Activated T-cell treated with anti-CD3 and anti-CD28 coated beads, Interleukin-2, amount 50 U/mL, for 72 hours (primary cell): ENCODE results near the gene CDH12. TPM values are rescaled to one million over a fixed set of nuclear protein-coding genes. Genes with fewer than 3 reads are reported as not detected.
"Not testable (repeated sequence)": the region's sequence is repeated elsewhere in the genome, so short reads cannot be mapped to it uniquely, and the experiment has no call there.

Experiments used
- ATAC-seq, 2 donors: fragments of 150-1000 bp; cut with Tn5 transposase; replicated peaks in 1 of 2; 2 replicates each; pipeline ENCODE4 v1.10.0; 2021; ENCODE audit warnings: moderate library complexity in 2 of 2, mild to moderate bottlenecking in 1 of 2
- DNase-seq, 2 donors: peaks; one replicate each; pipeline ENCODE4 v3.0.0; 2021 to 2022; ENCODE audit warnings: mixed read lengths in 1 of 2
- H3K27ac Mint-ChIP-seq: one replicate; pipeline ENCODE4 v1.8.0; 2022; ENCODE audit warnings: mild to moderate bottlenecking, moderate library complexity, mixed read lengths
- H3K27me3 Mint-ChIP-seq: one replicate; pipeline ENCODE4 v1.8.0; 2022; ENCODE audit warnings: low read depth, mixed read lengths
- H3K36me3 Mint-ChIP-seq, 2 donors: one replicate each; pipeline ENCODE4 v1.8.0; 2022; ENCODE audit warnings: mixed read lengths in 2 of 2, mild to moderate bottlenecking in 1 of 2; ENCODE audit not compliant: insufficient read depth in 2 of 2
- H3K4me1 Mint-ChIP-seq: one replicate; pipeline ENCODE4 v1.8.0; 2022; ENCODE audit warnings: low read depth, mixed read lengths
- H3K4me3 Mint-ChIP-seq, 2 donors: one replicate each; pipeline ENCODE4 v1.8.0; 2022; ENCODE audit warnings: mild to moderate bottlenecking in 2 of 2, mixed read lengths in 2 of 2, moderate library complexity in 2 of 2
- H3K9me3 Mint-ChIP-seq, 2 donors: one replicate each; pipeline ENCODE4 v1.8.0; 2022; ENCODE audit warnings: mixed read lengths in 2 of 2
- total RNA-seq, 2 donors: library from RNA; stranded (reverse); gene quantifications; one replicate each; pipeline ENCODE4 v1.2.3, GENCODE V29; 2022

The CDH12 gene
- total RNA-seq, 2 donors from 2014 or later = not detected

DNA sequence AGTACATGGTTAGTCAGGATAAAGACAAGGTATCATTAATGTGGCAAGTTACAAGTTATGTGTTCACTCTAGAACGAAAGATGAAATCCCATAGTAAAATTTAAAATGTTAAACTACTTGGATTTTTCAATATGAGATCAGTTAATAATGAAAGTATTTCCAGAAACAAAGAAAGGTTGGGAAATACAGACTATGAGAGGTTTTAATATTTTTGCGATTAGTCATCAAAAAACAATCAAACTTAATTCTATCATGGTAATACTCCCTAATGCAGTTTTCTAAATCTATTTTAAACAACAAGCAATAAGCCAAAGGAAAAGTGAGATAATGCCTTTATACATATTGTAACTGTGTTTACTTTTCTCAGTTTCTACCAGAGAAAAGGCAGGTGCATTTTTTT lies 10.6 kb downstream of the CDH12 start:
- peaks cover 13 to 23% of the 10 kb centered on the region in 2 donors for H3K9me3 Mint-ChIP-seq
- ATAC-seq (no peak), DNase-seq (no peak)
- no peak overlapping the region for H3K27ac Mint-ChIP-seq
- H3K4me3 Mint-ChIP-seq = no peak overlapping the region
- peaks cover 1 to 3% of the 10 kb centered on the region in 2 donors for H3K36me3 Mint-ChIP-seq
- no peaks in the 10 kb centered on the region for H3K27me3 Mint-ChIP-seq
- H3K4me1 Mint-ChIP-seq = no peaks in the 10 kb centered on the region

DNA sequence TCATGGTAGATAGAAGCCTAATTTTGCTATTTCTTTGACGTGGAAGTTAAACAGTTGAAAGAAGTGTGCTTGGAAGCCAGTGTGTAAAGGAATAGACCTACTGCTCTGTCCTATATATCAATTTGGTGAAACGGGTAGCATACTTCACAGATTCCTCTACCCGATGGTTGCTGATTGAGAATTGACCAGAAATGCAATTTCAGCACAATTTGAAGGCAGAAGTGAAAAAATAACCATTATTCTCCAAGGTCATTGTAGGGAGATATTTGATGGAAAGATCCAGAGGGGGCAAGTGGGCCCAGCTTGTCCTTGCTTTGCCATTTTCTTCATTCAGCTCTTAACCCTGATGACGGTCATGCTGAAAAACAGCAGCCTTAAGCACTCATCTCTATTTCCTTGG lies 15.3 kb downstream of the CDH12 start:
- Mint-ChIP-seq H3K27ac (no peak overlapping the region), H3K4me1 (no peaks in the 10 kb centered on the region), H3K9me3 (peaks cover 9 to 13% of the 10 kb centered on the region in 2 donors), H3K4me3 (no peak overlapping the region), H3K36me3 (peaks cover 1 to 2% of the 10 kb centered on the region in 2 donors), H3K27me3 (no peaks in the 10 kb centered on the region)
- DNase-seq (no peak), ATAC-seq (no peak)

DNA sequence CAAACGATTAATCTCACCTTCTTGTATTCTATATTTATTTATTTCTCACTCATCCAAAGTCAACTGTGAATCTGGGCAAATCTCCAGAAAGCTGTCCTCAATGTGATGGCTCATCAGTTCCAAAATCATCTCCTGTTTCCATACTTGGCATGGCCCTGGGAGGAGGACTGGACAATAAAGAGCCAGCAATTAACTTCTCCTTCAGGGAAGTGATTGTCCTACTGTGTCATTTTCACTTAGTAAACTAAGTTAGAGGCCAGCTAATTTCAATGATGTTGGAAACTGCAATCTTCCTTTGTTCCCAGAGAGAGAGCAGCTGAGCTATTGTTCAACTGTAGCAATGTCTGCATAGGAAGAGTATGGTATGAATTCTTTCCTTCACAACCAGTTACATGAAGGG lies 17.5 kb downstream of the CDH12 start:
- no peaks in the 10 kb centered on the region for H3K27me3 Mint-ChIP-seq
- no peaks in the 10 kb centered on the region for H3K4me1 Mint-ChIP-seq
- H3K27ac Mint-ChIP-seq = no peak overlapping the region
- peaks cover 2 to 7% of the 10 kb centered on the region in 2 donors for H3K9me3 Mint-ChIP-seq
- no peak for DNase-seq
- ATAC-seq = no peak
- H3K36me3 Mint-ChIP-seq = peaks cover under 1 to 1% of the 10 kb centered on the region in 2 donors
- no peak overlapping the region for H3K4me3 Mint-ChIP-seq

DNA sequence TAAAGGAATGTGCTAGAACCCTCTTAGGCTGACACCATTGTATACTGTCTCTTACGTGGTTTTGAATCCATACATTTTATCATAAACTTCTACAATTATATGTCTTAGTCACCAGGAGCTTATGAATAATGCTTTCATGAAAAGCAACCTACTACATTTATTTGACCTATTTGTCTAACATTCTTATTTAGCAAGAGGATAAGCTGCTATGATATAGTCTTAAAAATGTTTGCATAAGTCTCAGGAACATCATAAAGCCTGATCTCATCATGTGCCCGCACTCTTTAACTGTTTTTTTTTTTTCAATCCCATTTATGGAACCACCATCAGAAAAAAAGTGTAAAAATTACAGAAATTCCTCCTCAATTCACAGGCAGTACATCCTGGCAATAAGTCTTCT lies 59.7 kb downstream of the CDH12 start:
- H3K27me3 Mint-ChIP-seq = no peaks in the 10 kb centered on the region

DNA sequence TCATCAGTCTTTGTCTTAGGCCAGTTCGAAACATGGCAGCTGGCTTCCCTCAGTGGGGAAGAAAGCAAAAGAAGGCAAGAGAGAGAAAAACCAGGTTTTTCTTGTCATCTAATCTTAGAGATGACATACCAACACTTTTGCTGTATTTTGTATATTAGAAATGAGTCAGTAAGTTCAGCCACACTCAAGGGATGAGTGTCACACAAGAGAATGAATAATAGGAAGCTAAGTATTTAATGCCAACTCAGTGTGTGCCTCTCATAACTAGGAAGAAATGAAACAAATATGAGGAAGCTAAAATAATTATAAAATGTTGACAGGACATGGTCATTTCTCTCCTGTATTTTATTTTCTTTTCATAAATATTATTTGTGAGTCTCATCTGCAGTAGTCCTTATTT lies 65.3 kb downstream of the CDH12 start:
- DNase-seq = no peak
- no peaks in the 10 kb centered on the region for H3K36me3 Mint-ChIP-seq
- no peaks in the 10 kb centered on the region for H3K27me3 Mint-ChIP-seq
- H3K4me1 Mint-ChIP-seq = no peaks in the 10 kb centered on the region
- peaks cover 4 to 8% of the 10 kb centered on the region in 2 donors for H3K9me3 Mint-ChIP-seq
- ATAC-seq = no peak
- no peak overlapping the region for H3K4me3 Mint-ChIP-seq
- no peak overlapping the region for H3K27ac Mint-ChIP-seq

More for the DNA sequence above, 59.7 kb downstream of the CDH12 start:
- Mint-ChIP-seq H3K4me3 (no peak overlapping the region), H3K4me1 (no peaks in the 10 kb centered on the region), H3K9me3 (peaks cover 8% of the 10 kb centered on the region in 2 donors), H3K36me3 (no peaks in the 10 kb centered on the region), H3K27ac (no peak overlapping the region)
- no peak for ATAC-seq
- no peak for DNase-seq

DNA sequence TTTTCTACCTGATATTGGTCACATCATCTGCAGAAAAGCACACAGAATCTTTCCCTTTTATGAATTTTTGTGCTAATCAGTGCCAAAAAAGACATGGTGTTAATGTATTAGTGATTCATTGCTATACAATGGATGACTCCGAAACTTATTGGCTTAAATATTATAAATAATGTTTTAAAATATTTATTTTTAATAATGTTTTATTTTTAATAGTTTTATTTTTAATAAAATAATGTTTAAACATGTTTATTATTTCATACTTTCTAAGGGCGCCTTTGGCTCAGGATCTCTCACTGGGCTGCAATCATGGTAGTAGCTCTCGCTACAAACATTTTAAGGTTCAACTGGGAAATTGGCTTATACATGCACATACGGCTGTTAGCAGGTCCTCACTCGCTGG lies 65.7 kb downstream of the CDH12 start:
- DNase-seq (no peak), ATAC-seq (no peak)
- Mint-ChIP-seq H3K4me3 (no peak overlapping the region), H3K27me3 (no peaks in the 10 kb centered on the region), H3K27ac (no peak overlapping the region), H3K9me3 (peaks cover 4 to 8% of the 10 kb centered on the region in 2 donors), H3K36me3 (no peaks in the 10 kb centered on the region), H3K4me1 (no peaks in the 10 kb centered on the region)

DNA sequence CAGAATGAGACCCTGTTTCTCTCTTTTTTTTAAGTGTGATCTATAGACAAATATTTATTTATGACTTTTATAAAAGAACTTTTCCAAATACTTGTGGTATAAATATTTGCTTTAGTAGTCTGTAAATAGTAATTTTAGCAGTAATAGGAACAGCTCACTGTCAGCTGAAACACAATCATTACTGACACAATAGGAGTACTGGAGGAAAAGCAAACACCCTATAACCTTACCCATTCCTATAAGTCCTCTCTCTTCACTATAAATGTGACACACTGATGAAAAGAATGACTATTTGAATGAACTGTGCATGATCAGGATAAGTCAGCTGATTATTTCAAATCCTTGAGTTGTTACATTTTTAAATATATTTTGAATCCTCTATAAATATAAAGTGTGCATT lies 72.4 kb downstream of the CDH12 start:
- Mint-ChIP-seq H3K36me3 (no peaks in the 10 kb centered on the region), H3K4me1 (no peaks in the 10 kb centered on the region), H3K4me3 (no peak overlapping the region), H3K9me3 (peaks cover 6 to 11% of the 10 kb centered on the region in 2 donors), H3K27me3 (no peaks in the 10 kb centered on the region), H3K27ac (no peak overlapping the region)
- DNase-seq = no peak
- no peak for ATAC-seq

DNA sequence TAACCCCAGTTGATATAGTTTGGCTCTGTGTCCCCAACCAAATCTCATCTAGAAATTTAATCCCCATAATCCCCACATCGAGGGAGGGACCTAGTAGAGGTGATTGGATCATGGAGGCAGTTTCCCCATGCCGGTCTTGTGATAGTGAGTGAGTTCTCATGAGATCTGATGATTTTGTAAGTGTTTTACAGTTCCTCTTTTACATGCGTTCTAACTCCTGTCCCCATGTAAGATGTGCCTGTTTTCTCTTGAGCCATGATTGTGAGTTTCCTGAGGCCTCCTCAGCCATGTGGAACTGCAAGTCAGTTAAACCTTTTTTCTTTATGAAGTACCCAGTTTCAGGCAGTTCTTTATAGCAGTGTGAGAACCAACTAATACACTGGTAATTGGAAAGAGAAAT lies 73.6 kb downstream of the CDH12 start:
- no peak for DNase-seq
- no peak for ATAC-seq
- Mint-ChIP-seq H3K36me3 (no peaks in the 10 kb centered on the region), H3K4me1 (no peaks in the 10 kb centered on the region), H3K9me3 (peaks cover 8 to 11% of the 10 kb centered on the region in 2 donors), H3K27ac (no peak overlapping the region), H3K27me3 (no peaks in the 10 kb centered on the region), H3K4me3 (no peak overlapping the region)

DNA sequence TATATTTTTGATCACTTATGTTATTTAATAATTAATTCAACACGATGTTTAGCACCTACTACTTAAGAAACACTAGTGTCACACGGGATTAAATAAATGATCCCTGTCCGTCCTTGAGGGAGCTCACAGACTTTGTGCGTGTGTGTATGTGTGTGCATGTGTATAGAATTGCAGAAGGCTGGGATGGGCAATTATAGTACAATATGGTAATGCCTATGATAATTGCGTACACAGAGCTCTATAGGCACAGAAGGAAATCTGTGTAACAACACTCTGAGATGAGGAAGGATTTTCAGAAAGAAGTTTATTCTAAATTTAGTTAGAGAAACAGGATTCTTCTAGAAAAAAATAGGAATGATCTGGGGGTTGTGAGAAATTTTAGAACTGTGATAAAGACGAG lies 76.9 kb downstream of the CDH12 start:
- no peak overlapping the region for H3K4me3 Mint-ChIP-seq
- H3K9me3 Mint-ChIP-seq = peaks cover 8 to 16% of the 10 kb centered on the region in 2 donors
- ATAC-seq (no peak), DNase-seq (no peak)
- H3K36me3 Mint-ChIP-seq = no peaks in the 10 kb centered on the region
- H3K4me1 Mint-ChIP-seq = no peaks in the 10 kb centered on the region
- H3K27me3 Mint-ChIP-seq = no peaks in the 10 kb centered on the region
- no peak overlapping the region for H3K27ac Mint-ChIP-seq

DNA sequence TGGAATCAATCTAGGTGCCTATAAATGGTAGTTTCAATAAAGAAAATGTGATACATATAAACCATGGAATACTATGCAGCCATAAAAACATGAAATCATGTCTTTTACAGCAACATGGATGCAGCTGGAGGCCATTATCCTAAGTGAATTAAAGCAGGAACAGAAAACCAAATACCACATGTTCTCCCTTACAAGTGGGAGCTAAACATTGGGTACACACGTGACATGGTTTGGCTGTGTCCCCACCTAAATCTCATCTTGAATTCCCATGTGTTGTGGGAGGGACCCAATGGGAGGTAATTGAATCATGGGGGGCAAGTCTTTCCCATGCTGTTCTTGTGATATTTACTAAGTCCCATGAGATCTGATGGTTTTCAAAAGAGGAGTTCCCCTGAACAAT lies 78.9 kb downstream of the CDH12 start:
- not testable (repeated sequence) for H3K4me3 Mint-ChIP-seq, H3K4me1 Mint-ChIP-seq, H3K27me3 Mint-ChIP-seq, DNase-seq, H3K36me3 Mint-ChIP-seq, H3K27ac Mint-ChIP-seq, ATAC-seq
- peaks cover 8 to 15% of the 10 kb centered on the region in 2 donors for H3K9me3 Mint-ChIP-seq

DNA sequence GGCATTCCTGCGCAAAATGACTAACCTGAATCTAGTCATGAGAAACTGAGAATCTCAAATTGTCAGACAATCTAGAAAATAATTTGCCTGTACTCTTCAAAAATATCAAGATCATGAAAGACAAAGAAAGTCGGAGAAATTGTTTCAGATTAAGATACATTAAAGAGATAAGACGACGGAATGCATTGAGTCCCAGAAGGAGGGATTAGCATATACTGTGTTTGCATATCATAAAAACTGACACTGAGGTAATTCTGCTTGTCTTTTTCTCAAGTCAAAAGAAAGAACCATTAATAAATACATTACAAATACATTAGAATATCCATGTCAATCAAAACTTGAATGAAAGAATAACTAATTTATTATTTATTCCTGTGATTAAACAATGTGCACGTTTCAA lies 88.4 kb downstream of the CDH12 start:
- Mint-ChIP-seq H3K27ac (no peak overlapping the region), H3K4me3 (no peak overlapping the region), H3K36me3 (no peaks in the 10 kb centered on the region), H3K27me3 (no peaks in the 10 kb centered on the region), H3K9me3 (no peaks in the 10 kb centered on the region), H3K4me1 (no peaks in the 10 kb centered on the region)
- ATAC-seq (no peak), DNase-seq (no peak)

DNA sequence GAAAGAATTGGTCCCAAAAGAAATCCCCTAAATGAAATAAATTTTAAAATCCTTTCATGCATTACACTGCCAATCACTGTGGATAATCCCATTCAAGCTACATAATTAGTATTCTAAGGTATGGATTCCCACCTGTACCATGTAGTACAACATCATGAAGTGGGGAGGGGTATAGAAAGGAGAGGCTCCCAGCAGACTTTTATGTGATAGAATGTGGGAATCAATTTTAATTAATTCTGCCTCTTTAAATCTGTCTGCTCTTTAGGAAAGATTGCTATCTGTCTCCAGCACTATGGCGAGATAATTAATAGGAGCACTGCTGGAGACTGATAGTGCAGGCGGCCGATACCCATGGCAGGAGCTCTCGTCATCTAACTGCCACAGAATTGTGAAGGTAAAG lies 95.4 kb downstream of the CDH12 start:
- no peak for DNase-seq
- H3K4me3 Mint-ChIP-seq = no peak overlapping the region
- no peaks in the 10 kb centered on the region for H3K27me3 Mint-ChIP-seq
- H3K36me3 Mint-ChIP-seq = no peaks in the 10 kb centered on the region
- H3K27ac Mint-ChIP-seq = no peak overlapping the region
- peaks cover 3 to 5% of the 10 kb centered on the region in 2 donors for H3K9me3 Mint-ChIP-seq
- ATAC-seq = no peak
- no peaks in the 10 kb centered on the region for H3K4me1 Mint-ChIP-seq

DNA sequence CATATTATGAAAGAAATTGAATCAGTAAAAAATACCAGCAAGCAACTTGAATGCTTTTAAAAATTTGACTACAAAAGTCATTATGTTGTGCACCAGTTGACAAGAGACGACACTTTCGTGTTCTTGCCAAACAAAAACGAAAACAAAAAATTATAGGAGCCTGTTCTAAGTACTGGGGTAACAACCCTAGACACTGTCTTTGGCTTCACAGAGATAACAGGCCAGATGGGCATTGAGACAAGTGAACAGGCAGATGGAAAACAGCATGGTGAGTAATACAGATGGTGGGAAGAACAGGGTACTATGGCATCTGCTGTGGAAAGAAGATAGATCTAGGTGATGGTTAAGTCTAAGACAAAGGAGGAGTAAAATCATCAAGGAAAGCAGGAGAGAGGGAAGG lies 99.0 kb downstream of the CDH12 start:
- no peaks in the 10 kb centered on the region for H3K27me3 Mint-ChIP-seq
- no peaks in the 10 kb centered on the region for H3K4me1 Mint-ChIP-seq
- no peak for DNase-seq
- H3K9me3 Mint-ChIP-seq = peaks cover 8 to 15% of the 10 kb centered on the region in 2 donors
- no peaks in the 10 kb centered on the region for H3K36me3 Mint-ChIP-seq
- H3K4me3 Mint-ChIP-seq = no peak overlapping the region
- ATAC-seq = no peak
- no peak overlapping the region for H3K27ac Mint-ChIP-seq

DNA sequence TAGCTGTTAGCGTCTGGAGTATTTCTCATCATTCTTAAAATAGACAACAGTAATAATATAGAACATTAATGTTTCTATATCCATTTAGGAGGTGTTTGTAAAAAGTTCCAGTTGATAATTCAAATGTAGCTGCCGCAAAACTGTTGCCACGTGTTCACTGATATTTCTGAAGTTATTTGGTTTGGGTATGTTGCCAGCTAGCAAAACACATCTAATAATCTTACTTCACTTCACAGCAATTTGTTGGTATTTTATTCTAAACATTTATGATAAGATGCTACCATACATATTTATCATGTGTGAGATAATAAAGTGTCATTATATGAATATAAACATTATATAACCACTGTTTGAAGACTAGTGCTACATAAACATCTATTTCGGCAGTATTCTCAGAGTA lies 101.6 kb downstream of the CDH12 start:
- H3K36me3 Mint-ChIP-seq = no peaks in the 10 kb centered on the region
- peaks cover 8 to 15% of the 10 kb centered on the region in 2 donors for H3K9me3 Mint-ChIP-seq
- ATAC-seq (no peak), DNase-seq (no peak)
- no peaks in the 10 kb centered on the region for H3K27me3 Mint-ChIP-seq
- H3K4me3 Mint-ChIP-seq = no peak overlapping the region
- no peaks in the 10 kb centered on the region for H3K4me1 Mint-ChIP-seq
- no peak overlapping the region for H3K27ac Mint-ChIP-seq
